ENCODE data around the gene SORBS1. TPM values are rescaled to one million over a fixed set of nuclear protein-coding genes. Genes with fewer than 3 reads are reported as not detected.

SORBS1 gene
- total and polyA plus RNA-seq, 2 of the 13 experiments (the other 11 are each of a cell fraction or from before 2014, with no cell fraction given): 16.8 to 39.8 TPM

DNA sequence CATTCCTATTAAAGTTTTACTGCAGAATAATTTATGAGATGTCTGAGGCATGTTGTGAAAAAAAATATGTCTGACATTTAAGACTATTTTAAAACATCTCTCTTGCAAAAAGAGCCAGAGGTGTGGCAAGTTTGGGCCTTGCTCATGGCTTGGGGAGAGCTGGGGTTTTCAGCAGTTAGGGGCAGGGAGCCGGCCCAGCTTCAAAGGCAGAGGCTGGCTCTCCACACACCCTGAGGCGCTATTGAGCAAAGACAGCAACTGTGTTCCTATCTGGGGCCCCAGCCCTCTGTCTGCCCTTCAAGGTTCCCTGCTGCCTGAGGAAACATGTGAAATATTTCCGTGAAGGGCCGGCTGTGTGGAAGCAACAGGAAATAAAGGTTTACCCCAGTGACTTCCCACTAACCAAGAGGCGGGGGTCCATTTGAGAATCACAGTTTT lies 94.0 kb downstream of the SORBS1 start (continued):
- TF ChIP-seq THAP11 (CRISPR knock-in tag; IDR thresholded peaks at IDR 0.05) (peak; percentile 45; the same call in 1 of the 2 replicates), ZNF263 (CRISPR knock-in tag; IDR thresholded peaks at IDR 0.05) (0 out of 2 replicates have a peak, but pooled peaks have one; percentile 26), SMC3 (IDR thresholded peaks at IDR 0.05; ENCODE audit: low read length) (peak; percentile 52), FOSL2 (CRISPR knock-in tag; IDR thresholded peaks at IDR 0.05) (peak; percentile 60), XRCC5 (optimal IDR thresholded peaks at IDR 0.05; ENCODE audit: low read length) (peak; percentile 52)
- TF ChIP-seq, protein P1, sequence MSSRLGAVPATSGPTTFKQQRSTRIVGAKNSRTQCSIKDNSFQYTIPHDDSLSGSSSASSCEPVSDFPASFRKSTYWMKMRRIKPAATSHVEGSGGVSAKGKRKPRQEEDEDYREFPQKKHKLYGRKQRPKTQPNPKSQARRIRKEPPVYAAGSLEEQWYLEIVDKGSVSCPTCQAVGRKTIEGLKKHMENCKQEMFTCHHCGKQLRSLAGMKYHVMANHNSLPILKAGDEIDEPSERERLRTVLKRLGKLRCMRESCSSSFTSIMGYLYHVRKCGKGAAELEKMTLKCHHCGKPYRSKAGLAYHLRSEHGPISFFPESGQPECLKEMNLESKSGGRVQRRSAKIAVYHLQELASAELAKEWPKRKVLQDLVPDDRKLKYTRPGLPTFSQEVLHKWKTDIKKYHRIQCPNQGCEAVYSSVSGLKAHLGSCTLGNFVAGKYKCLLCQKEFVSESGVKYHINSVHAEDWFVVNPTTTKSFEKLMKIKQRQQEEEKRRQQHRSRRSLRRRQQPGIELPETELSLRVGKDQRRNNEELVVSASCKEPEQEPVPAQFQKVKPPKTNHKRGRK (CRISPR knock-in tag; IDR thresholded peaks at IDR 0.05): no peak

DNA sequence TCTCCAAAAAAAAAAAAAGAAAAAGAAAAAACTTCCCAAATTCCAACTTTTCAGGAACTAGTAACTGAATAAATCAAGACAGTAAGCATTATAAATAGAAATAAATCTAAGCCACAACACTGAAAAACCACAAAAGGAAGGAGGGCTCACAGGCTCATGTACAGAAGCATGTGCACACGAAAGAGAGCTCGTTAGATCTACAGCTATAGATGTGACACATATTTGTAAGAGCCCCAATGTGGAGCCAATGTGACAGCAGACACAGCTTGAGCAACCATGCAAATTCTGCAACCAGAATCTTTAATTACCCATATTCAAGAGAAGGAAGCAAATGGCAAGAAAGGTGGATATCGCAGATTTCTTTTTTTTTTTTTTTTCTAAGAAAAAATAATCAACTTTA lies 94.7 kb downstream of the SORBS1 start:
- in situ Hi-C loops (cut with HindIII; ENCODE audit: extremely low pct_ligation_motif_present, low pct_unique_long_range_greater_than_20kb) (no loop called here), intact Hi-C loops (cut with micrococcal nuclease; ENCODE audit: unreplicated experiment) (loop anchor here (5.0 kb wide), 1 partner anchor 96 kb away; the partner anchor contains the start of gene SORBS1)
- WGBS (ENCODE audit: low lambda C conversion rate): 94% methylated on average over 3 of the region's 3 CpGs
- Histone ChIP-seq H3K27me3 (ENCODE audit: control insufficient read depth in 1 of 2, insufficient read depth in 2 of 2, low read length in 2 of 2) (no peaks in the 10 kb centered on the region), H3K4me1 (ENCODE audit: insufficient read depth, low read length) (peaks cover 92% of the 10 kb centered on the region), H4K20me1 (ENCODE audit: insufficient read depth, low read length) (no peaks in the 10 kb centered on the region), H2AFZ (ENCODE audit: low read length) (no peak overlapping the region), H3K27ac (ENCODE audit: extremely low read length, insufficient read depth, low read length) (peak overlapping the region; percentile 39), H3K4me2 (ENCODE audit: low read depth, low read length) (no peak overlapping the region), H3K36me3 (replicated peaks in 1 of 2; ENCODE audit: control insufficient read depth in 1 of 2, insufficient read depth in 2 of 2, low read length in 2 of 2) (no peaks in the 10 kb centered on the region; a peak in 1 of 5 replicates), H3K79me2 (ENCODE audit: insufficient read depth, low read length) (peaks cover 23% of the 10 kb centered on the region), H3K4me3 (replicated peaks in 1 of 3; ENCODE audit: insufficient read depth in 1 of 3, low read depth in 2 of 3, low read length in 3 of 3) (no peak overlapping the region), H3K9ac (ENCODE audit: insufficient read depth, low read depth, low read length) (no peak overlapping the region), H3K9me3 (ENCODE audit: low read length) (no peaks in the 10 kb centered on the region)
- no peak for TF ChIP-seq IRF2 (CRISPR knock-in tag; IDR thresholded peaks at IDR 0.05)
- TF ChIP-seq MBD4 (IDR thresholded peaks at IDR 0.05; ENCODE audit: borderline replicate concordance, low read length): no peak
- TF ChIP-seq HMG20A (CRISPR knock-in tag; IDR thresholded peaks at IDR 0.05; ENCODE audit: borderline replicate concordance): no peak
- TF ChIP-seq, protein P2, sequence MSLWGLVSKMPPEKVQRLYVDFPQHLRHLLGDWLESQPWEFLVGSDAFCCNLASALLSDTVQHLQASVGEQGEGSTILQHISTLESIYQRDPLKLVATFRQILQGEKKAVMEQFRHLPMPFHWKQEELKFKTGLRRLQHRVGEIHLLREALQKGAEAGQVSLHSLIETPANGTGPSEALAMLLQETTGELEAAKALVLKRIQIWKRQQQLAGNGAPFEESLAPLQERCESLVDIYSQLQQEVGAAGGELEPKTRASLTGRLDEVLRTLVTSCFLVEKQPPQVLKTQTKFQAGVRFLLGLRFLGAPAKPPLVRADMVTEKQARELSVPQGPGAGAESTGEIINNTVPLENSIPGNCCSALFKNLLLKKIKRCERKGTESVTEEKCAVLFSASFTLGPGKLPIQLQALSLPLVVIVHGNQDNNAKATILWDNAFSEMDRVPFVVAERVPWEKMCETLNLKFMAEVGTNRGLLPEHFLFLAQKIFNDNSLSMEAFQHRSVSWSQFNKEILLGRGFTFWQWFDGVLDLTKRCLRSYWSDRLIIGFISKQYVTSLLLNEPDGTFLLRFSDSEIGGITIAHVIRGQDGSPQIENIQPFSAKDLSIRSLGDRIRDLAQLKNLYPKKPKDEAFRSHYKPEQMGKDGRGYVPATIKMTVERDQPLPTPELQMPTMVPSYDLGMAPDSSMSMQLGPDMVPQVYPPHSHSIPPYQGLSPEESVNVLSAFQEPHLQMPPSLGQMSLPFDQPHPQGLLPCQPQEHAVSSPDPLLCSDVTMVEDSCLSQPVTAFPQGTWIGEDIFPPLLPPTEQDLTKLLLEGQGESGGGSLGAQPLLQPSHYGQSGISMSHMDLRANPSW (CRISPR knock-in tag; IDR thresholded peaks at IDR 0.05; ENCODE audit: borderline replicate concordance): no peak
- TF ChIP-seq, protein P3, sequence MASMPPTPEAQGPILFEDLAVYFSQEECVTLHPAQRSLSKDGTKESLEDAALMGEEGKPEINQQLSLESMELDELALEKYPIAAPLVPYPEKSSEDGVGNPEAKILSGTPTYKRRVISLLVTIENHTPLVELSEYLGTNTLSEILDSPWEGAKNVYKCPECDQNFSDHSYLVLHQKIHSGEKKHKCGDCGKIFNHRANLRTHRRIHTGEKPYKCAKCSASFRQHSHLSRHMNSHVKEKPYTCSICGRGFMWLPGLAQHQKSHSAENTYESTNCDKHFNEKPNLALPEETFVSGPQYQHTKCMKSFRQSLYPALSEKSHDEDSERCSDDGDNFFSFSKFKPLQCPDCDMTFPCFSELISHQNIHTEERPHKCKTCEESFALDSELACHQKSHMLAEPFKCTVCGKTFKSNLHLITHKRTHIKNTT (CRISPR knock-in tag; IDR thresholded peaks at IDR 0.05): no peak
- TF ChIP-seq ZNF12 (CRISPR knock-in tag; IDR thresholded peaks at IDR 0.05): no peak
- no peak for TF ChIP-seq SETDB1 (CRISPR knock-in tag; IDR thresholded peaks at IDR 0.05; ENCODE audit: borderline replicate concordance)
- TF ChIP-seq MTA1 (CRISPR knock-in tag; IDR thresholded peaks at IDR 0.05; ENCODE audit: borderline replicate concordance): no peak
- no peak for TF ChIP-seq RXRA (CRISPR knock-in tag; IDR thresholded peaks at IDR 0.05)
- no peak for TF ChIP-seq ZNF274 (CRISPR knock-in tag; IDR thresholded peaks at IDR 0.05)
- TF ChIP-seq ZFX (CRISPR knock-in tag; IDR thresholded peaks at IDR 0.05; ENCODE audit: low read depth): no peak
- DNase-seq (ENCODE audit: low spot score) (no peak), ATAC-seq (no peak), FAIRE-seq (no peak)
- no TSS peak for BruUV-seq (replicated peaks)
- ChIA-PET POLR2A (interaction anchor here (0.7 to 2.5 kb wide), 4 partner anchors 10 to 907 kb away, joined by 3 to 9 read pairs (median 4); no protein-coding TSS in a partner anchor), CTCF (ENCODE audit: low intra/inter-chr PET ratio, low total read pairs) (interaction anchor here (1.7 kb wide), 1 partner anchor 135 kb away, joined by 7 read pairs; no protein-coding TSS in a partner anchor)
